Testis (tissue), 3 donors: ENCODE measurements around the gene RAPGEF5. TPM values are rescaled to one million over a fixed set of nuclear protein-coding genes. Genes with fewer than 3 reads are reported as not detected.

Source experiments
- DNase-seq: peaks from one replicate; pipeline ENCODE4 v3.0.0-alpha.2; 2019
- H3K27ac ChIP-seq, 2 donors: fragments of 200-600 bp; sonication (generic); one replicate each; pipeline ENCODE4 v1.5.1; 2019
- H3K27me3 ChIP-seq: fragments of 200-600 bp; sonication (generic); one replicate; pipeline ENCODE4 v1.5.1; 2019
- H3K36me3 ChIP-seq: fragments of 200-600 bp; sonication (generic); one replicate; pipeline ENCODE4 v1.5.1; 2017; ENCODE audit warnings: low read depth; ENCODE audit errors: missing control alignments
- H3K4me1 ChIP-seq: fragments of 200-600 bp; sonication (generic); one replicate; pipeline ENCODE4 v1.5.1; 2019
- H3K4me3 ChIP-seq, 2 donors: fragments of 200-600 bp; sonication (generic); one replicate each; pipeline ENCODE4 v1.5.1; 2017 to 2019
- H3K9me3 ChIP-seq: fragments of 200-600 bp; sonication (generic); one replicate; pipeline ENCODE4 v1.5.1; 2017
- CTCF ChIP-seq, 3 experiments: fragments of 450-650 bp in 2 of 3; fragments of 200-600 bp in 1 of 3; sonication (generic) in 1 of 3; IDR thresholded peaks; one replicate each; pipeline ENCODE4 v1.5.1; 2016 to 2019; ENCODE audit warnings: antibody characterized with exemption in 3 of 3, mild to moderate bottlenecking in 2 of 3, moderate library complexity in 1 of 3
- POLR2A ChIP-seq: fragments of 450-650 bp; IDR thresholded peaks from one replicate; pipeline ENCODE4 v1.6.1; 2017; ENCODE audit warnings: antibody characterized with exemption, mild to moderate bottlenecking, moderate library complexity
- WGBS, 2 donors: methylation state at CpG; one replicate each; pipeline ENCODE4 v1.1.5; 2018; 5-methylcytosine and 5-hydroxymethylcytosine counted together
- intact Hi-C: fragments of 100-400 bp; cut with DNase I; formaldehyde crosslinking; loops from one replicate; pipeline ENCODE4 v1.15.1; 2023; ENCODE audit warnings: low total_unique reads
- polyA plus RNA-seq: library from polyadenylated mRNA; stranded (reverse); fragments of 350-450 nt; fragmentation: Illumina TruSeq; extraction: RNeasy Lipid Tissue Mini Kit (QIAGEN cat#74804); gene quantifications from one replicate; pipeline ENCODE4 v1.2.3, GENCODE V29; 2014; ENCODE audit warnings: low read depth, low replicate concordance; ENCODE audit not compliant: insufficient read depth
- total RNA-seq, 2 donors: library from RNA; depleted of rRNA; stranded (reverse); fragments of >200 nt; gene quantifications; one replicate each; pipeline ENCODE4 v1.2.3, GENCODE V29; 2016

The RAPGEF5 gene
- total and polyA plus RNA-seq, 3 donors from 2014 or later = 16.8 to 67.5 (median 63.8) TPM

- Histone ChIP-seq H3K27me3 (no peaks in the 10 kb centered on the region), H3K27ac (no peak overlapping the region), H3K36me3 (no peaks in the 10 kb centered on the region), H3K4me3 (no peak overlapping the region), H3K9me3 (no peaks in the 10 kb centered on the region), H3K4me1 (peaks cover 7% of the 10 kb centered on the region)
- DNase-seq = no peak
- no peak for TF ChIP-seq CTCF (IDR thresholded peaks at IDR 0.05)
- no peak for TF ChIP-seq POLR2A
- intact Hi-C loops = no loop called here
These were observed 8.6 kb downstream of the RAPGEF5 start for GRCh38 chr7:22348379-22348778.

GRCh38 chr7:22346383-22347107 is 10.4 kb downstream of the RAPGEF5 start:
- no peak overlapping the region for H3K27ac ChIP-seq
- H3K27me3 ChIP-seq = no peaks in the 10 kb centered on the region
- intact Hi-C loops = no loop called here
- peaks cover 7% of the 10 kb centered on the region for H3K4me1 ChIP-seq
- no peak for TF ChIP-seq POLR2A
- TF ChIP-seq CTCF (IDR thresholded peaks at IDR 0.05) = no peak
- no peaks in the 10 kb centered on the region for H3K9me3 ChIP-seq
- DNase-seq = no peak
- no peaks in the 10 kb centered on the region for H3K36me3 ChIP-seq
- no peak overlapping the region for H3K4me3 ChIP-seq
- 61 to 66% methylated on average over 2 of the region's 2 CpGs for WGBS, 2 donors

GRCh38 chr7:22344655-22345054 is 12.3 kb downstream of the RAPGEF5 start:
- intact Hi-C loops = no loop called here
- H3K4me3 ChIP-seq = no peak overlapping the region
- H3K9me3 ChIP-seq = no peaks in the 10 kb centered on the region
- no peak overlapping the region for H3K27ac ChIP-seq
- H3K4me1 ChIP-seq = no peaks in the 10 kb centered on the region
- no peaks in the 10 kb centered on the region for H3K36me3 ChIP-seq
- no peak for DNase-seq
- no peaks in the 10 kb centered on the region for H3K27me3 ChIP-seq
- no peak for TF ChIP-seq POLR2A
- no peak for TF ChIP-seq CTCF (IDR thresholded peaks at IDR 0.05)
- WGBS, 2 donors = 89 to 93% methylated on average over 3 of the region's 3 CpGs

GRCh38 chr7:22343612-22344011 is 13.3 kb downstream of the RAPGEF5 start:
- no peaks in the 10 kb centered on the region for H3K9me3 ChIP-seq
- H3K4me1 ChIP-seq = no peaks in the 10 kb centered on the region
- no peak overlapping the region for H3K27ac ChIP-seq
- H3K36me3 ChIP-seq = no peaks in the 10 kb centered on the region
- WGBS, 2 donors = 94 to 96% methylated on average over 7 of the region's 7 CpGs
- DNase-seq = no peak
- no peaks in the 10 kb centered on the region for H3K27me3 ChIP-seq
- intact Hi-C loops = no loop called here
- no peak for TF ChIP-seq POLR2A
- no peak for TF ChIP-seq CTCF (IDR thresholded peaks at IDR 0.05)
- no peak overlapping the region for H3K4me3 ChIP-seq

- no peaks in the 10 kb centered on the region for H3K9me3 ChIP-seq
- WGBS, 2 donors = 87 to 92% methylated on average over 5 of the region's 5 CpGs
- TF ChIP-seq POLR2A (no peak), CTCF (IDR thresholded peaks at IDR 0.05) (no peak)
- H3K27me3 ChIP-seq = no peaks in the 10 kb centered on the region
- no peaks in the 10 kb centered on the region for H3K4me1 ChIP-seq
- H3K36me3 ChIP-seq = no peaks in the 10 kb centered on the region
- H3K27ac ChIP-seq = no peak overlapping the region
- intact Hi-C loops = no loop called here
- no peak overlapping the region for H3K4me3 ChIP-seq
- DNase-seq = no peak
These were observed 13.9 kb downstream of the RAPGEF5 start for GRCh38 chr7:22343071-22343470.
